Activated CD4-positive, CD25-positive, alpha-beta regulatory T cell treated with anti-CD3 and anti-CD28 coated beads, Interleukin-2, amount 50 U/mL, for 72 hours (primary cell): ENCODE measurements around the gene UCN3.
"Not testable (repeated sequence)": the region's sequence is repeated elsewhere in the genome, so short reads cannot be mapped to it uniquely, and the experiment has no call there.

Source experiments
- DNase-seq: peaks from one replicate; pipeline ENCODE4 v3.0.0; 2021

Gene UCN3

DNA sequence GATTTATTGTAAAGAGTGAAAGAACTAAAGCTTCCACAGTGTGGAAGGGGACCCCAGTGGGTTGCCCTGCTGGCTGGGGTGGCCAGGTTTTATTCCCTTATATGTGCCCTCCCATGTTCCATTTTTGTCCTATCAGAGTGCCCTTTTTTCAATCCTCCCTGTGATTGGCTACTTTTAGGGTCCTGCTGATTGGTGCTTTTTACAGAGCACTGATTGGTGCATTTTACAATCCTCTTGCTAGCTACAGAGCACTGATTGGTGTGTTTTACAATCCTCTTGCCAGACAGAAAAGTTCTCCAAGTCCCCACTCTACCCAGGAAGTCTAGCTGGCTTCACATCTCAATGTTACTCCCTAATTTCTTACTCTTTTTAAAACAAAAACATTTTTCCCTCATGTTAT lies 46.0 kb downstream of the UCN3 start:
- not testable (repeated sequence) for DNase-seq

DNA sequence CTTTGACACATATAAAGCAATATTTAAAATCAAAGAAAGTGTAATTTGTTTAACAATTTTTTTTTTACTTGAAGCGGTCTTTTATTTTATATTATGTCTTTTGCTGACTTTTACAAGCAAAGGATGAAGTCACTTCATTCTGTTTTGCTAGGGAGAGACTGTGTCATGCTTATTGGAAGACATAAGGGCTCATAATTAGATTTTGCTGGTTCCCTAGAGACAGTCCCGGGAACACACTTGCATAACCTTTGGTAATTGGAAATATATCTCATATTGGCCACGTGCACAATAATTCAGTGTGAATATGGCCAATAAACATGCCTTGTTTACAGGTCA lies 47.1 kb downstream of the UCN3 start:
- DNase-seq = no peak

DNA sequence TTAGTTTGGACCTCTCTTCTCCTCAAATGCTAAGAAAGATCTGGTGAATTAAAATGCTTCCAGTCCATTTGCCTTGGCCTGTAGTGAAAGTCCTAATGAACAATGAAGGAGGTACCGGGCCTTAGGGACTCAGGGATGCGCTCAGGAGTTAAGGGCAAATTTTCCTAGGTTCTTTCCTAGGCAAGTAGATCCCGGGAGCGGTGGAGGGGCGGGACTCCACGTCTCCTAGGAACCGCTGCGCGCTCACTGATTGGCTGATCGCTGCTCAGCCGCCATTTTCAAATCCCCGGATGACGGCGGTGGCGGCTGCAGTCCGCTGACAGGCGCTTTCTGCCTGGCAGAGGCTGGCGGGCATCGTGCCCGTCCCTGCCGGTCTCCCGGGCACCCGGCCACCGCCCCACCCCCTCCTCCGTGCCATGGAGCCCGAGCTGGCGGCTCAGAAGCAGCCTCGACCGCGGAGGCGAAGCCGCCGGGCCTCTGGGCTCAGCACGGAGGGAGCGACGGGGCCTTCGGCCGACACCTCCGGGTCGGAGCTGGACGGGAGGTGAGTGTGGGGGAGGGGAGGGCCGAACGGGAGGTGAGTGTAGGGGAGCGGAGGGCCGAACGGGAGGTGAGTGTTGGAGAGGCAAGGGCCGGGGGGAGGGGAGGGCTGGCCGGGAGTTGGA lies 47.6 kb downstream of the UCN3 start, which contains the start of gene NET1:
NET1 (plus strand) TSS at position 281 of the 665 bp plus-strand sequence; CDS start at position 417, 136 bp downstream.
- DNase-seq = peak; percentile 79

DNA sequence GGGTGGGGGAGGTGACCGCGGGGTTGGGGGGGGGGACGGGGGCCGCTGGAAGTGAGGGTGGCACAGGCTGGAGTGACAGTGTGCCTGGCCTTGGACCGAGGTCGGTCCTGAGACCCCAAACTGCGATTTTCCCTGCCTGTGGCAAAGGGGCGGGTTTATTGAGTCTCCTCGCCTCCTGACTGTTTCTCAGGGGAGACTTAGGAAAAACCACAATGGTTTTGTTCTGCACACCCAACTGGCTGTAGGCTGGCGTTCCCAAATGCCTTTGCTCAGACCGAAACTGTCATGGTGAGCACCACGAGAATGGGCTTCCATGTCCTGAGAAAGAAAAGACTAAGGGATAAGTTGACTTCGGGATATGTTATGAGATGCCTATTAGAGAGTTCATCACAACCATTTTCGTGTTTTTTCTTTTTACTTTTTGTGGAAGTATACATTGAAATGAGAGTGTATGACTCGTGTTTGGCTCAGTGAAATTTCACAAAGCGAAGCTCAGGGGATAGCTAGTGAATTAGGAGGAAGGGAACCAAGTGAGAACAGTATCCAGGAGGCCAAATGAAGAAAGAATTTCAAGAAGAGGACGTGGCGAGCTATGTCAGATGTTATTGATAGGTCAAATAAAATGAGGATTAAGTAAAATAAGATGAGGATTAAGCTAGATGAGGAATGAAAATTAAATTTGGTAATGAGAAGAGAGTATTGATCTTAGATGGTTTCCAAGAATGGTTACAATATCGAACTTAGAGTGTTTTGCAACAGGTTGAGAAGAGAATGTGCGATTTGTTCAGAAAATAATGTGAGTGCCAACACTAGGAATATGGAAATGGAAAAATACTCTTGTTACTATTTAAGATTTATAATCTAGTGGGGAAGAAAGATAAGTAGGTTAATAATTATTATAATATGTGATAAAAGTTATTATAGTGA lies 48.5 kb downstream of the UCN3 start:
- DNase-seq = no peak

DNA sequence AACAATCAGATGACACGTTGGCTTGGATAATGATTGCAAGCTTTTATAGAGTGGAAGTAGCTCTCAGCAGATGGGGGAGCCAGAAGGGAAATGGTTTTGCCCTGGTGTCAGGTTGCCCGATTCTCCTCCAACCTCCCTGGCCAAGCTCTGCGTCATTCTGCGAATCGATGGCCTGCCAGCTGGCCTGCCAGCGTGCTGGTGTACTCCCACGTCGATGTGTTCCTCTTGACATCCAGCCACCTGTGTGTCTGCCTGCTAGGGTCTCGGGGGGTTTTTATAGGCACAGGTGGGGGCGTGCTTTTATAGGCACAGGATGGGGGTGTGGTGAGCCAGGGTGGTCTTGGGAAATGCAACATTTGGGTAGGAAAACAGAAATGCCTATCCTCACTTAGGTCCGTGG lies 52.2 kb downstream of the UCN3 start:
- DNase-seq = no peak

DNA sequence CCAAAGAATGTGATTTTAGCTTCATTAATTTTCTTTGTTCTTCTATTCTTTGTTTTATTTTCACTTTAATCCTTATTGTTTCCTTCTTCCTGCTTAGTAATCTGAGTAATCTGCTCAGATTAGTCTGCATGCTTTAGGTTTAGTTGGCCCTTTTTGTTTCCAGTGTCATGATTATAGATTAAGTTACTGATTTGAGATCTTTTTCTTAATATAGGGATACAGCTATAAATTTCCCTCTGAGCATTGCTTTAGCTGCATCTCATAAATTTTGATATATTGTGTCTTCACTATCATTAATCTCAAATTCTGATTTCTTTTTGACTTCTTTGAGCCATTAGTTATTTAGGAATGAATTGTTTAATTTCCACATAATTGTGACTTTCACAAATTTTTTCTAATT lies 53.8 kb downstream of the UCN3 start:
- no peak for DNase-seq

DNA sequence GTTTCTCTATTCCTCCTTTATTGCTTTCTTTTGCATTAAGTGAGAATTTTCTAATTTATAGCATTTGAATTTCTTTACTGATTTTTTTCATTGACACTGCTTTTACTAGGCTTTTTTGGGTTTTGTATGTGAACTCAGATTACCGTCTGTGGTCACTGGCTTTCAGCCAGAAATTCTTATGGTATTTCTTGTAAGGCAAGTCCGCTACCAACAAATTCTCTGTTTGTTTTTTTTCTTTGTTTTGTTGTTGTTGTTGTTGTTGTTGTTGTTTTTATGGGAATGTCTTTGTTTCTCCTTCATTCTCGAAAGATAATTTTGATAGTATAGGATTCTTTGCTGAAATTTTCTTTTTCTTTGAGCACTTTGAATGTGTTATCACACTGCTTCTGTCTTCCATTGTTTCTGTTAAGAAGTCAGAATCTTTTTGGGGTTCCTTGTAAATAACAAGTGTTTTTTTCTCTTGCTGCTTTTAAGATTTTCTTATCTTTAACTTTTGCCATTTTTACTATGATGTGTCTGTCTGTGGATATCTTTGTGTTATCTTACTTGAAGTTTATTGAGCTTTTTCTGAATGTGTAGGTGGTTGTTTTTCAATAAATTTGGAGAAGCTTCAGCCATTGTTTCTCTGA lies 54.8 kb downstream of the UCN3 start:
- no peak for DNase-seq

DNA sequence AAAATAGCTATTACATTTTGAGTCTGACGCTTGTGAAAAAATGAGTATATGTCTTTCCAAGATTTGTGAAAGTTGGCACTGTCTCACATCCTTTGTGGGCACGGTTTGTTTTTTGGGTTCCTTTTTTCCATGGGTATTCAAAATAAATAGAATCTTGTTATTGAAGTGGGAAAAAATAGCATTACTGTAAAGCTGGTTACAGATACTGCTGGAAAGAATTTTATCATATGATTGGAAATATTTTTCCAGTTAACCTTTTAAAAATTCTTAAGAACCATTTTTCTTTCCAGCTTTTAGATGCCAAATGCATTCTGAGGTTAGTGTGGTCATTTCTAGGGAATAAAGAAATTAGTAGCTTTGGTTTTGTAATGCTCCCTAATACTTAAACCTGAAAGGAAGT lies 59.0 kb downstream of the UCN3 start:
- no peak for DNase-seq
